IMR-90 (cell line): ENCODE data around the gene FUT8. TPM values are rescaled to one million over a fixed set of nuclear protein-coding genes. Genes with fewer than 3 reads are reported as not detected.

Experiments
- ATAC-seq: fragments of 200-7000 bp; cut with Tn5 transposase; 2 replicates; pipeline ENCODE4 v1.9.1; 2020; ENCODE audit warnings: low read depth, mild to moderate bottlenecking, moderate library complexity
- BruUV-seq: library from RNA; stranded (reverse); fragments of 400-500 nt; replicated peaks from 2 replicates; lab custom pipeline; 2021; lab: Mats Ljungman, UMichigan
- CTCF ChIA-PET: fragments of 300-600 bp; formaldehyde crosslinking; extraction: SDS; loops from one replicate; lab custom pipeline; 2021; ENCODE audit warnings: antibody characterized with exemption; lab: Yijun Ruan, JAX
- POLR2A ChIA-PET: fragments of 300-600 bp; sonication (Branson Sonifier 250); formaldehyde crosslinking; loops from one replicate; lab custom pipeline; 2022; ENCODE audit warnings: antibody characterized with exemption; ENCODE audit not compliant: unreplicated experiment; lab: Charles Lee
- DNase-seq: peaks from one replicate; pipeline ENCODE4 v3.0.0; 2013
- H2AFZ ChIP-seq: replicated peaks from 2 replicates; pipeline ENCODE3; 2013; ENCODE audit warnings: low read length, mild to moderate bottlenecking; ENCODE audit not compliant: poor library complexity
- H2AK5ac ChIP-seq: 2 replicates; pipeline ENCODE4 v1.6.1; 2013; ENCODE audit warnings: low read depth, low read length, inconsistent platforms
- H2AK9ac ChIP-seq: replicated peaks from 2 replicates; pipeline ENCODE3; 2013; ENCODE audit warnings: mild to moderate bottlenecking, low read depth, low read length, moderate library complexity; ENCODE audit not compliant: poor library complexity
- H2BK120ac ChIP-seq: 2 replicates; pipeline ENCODE4 v1.6.1; 2013; ENCODE audit warnings: low read depth, low read length, inconsistent platforms
- H2BK15ac ChIP-seq: 3 replicates; pipeline ENCODE4 v1.6.1; 2013; ENCODE audit warnings: low read depth, low read length, inconsistent platforms
- H2BK20ac ChIP-seq: 2 replicates; pipeline ENCODE4 v1.6.1; 2013; ENCODE audit warnings: low read depth, mild to moderate bottlenecking, inconsistent platforms, low read length, moderate library complexity
- H2BK5ac ChIP-seq: 2 replicates; pipeline ENCODE4 v1.6.1; 2013; ENCODE audit warnings: mild to moderate bottlenecking, low read depth, low read length, inconsistent platforms; ENCODE audit not compliant: poor library complexity, severe bottlenecking
- H3K14ac ChIP-seq: replicated peaks from 2 replicates; pipeline ENCODE4 v1.6.1; 2013; ENCODE audit warnings: low read depth, low read length, inconsistent platforms
- H3K18ac ChIP-seq: 2 replicates; pipeline ENCODE4 v1.6.1; 2013; ENCODE audit warnings: low read depth, low read length, control low read depth
- H3K23ac ChIP-seq: 2 replicates; pipeline ENCODE4 v1.6.1; 2013; ENCODE audit warnings: low read depth, low read length, inconsistent platforms
- H3K27ac ChIP-seq: 2 replicates; pipeline ENCODE4 v1.5.1; 2013; ENCODE audit warnings: mild to moderate bottlenecking, control low read depth, low read length; ENCODE audit not compliant: insufficient read depth
- H3K27me3 ChIP-seq: 2 replicates; pipeline ENCODE4 v1.6.1; 2013; ENCODE audit warnings: low read length; ENCODE audit not compliant: control insufficient read depth, insufficient read depth
- H3K36me3 ChIP-seq: 2 replicates; pipeline ENCODE4 v1.6.1; 2013; ENCODE audit warnings: low read length, mixed read lengths; ENCODE audit not compliant: control insufficient read depth, insufficient read depth
- H3K4ac ChIP-seq: 2 replicates; pipeline ENCODE4 v1.6.1; 2013; ENCODE audit warnings: low read depth, low read length, inconsistent platforms
- H3K4me1 ChIP-seq: 2 replicates; pipeline ENCODE4 v1.6.1; 2013; ENCODE audit warnings: low read length, mixed read lengths; ENCODE audit not compliant: control insufficient read depth, insufficient read depth
- H3K4me2 ChIP-seq: 2 replicates; pipeline ENCODE4 v1.6.1; 2013; ENCODE audit warnings: low read depth, mild to moderate bottlenecking, control low read depth, low read length, moderate library complexity
- H3K4me3 ChIP-seq: 2 replicates; pipeline ENCODE4 v1.5.1; 2013; ENCODE audit warnings: low read depth, mild to moderate bottlenecking, control low read depth, low read length, moderate library complexity; ENCODE audit not compliant: insufficient read depth
- H3K56ac ChIP-seq: 2 replicates; pipeline ENCODE4 v1.6.1; 2013; ENCODE audit warnings: low read length, inconsistent platforms; ENCODE audit not compliant: insufficient read depth; ENCODE audit errors: extremely low read depth
- H3K79me1 ChIP-seq, 2 experiments: 2 replicates each; pipeline ENCODE4 v1.6.1; 2013; ENCODE audit warnings: low read length in 2 of 2, inconsistent platforms in 1 of 2, low read depth in 1 of 2
- H3K9ac ChIP-seq: 2 replicates; pipeline ENCODE4 v1.6.1; 2013; ENCODE audit warnings: low read depth, low read length, control low read depth
- H3K9me1 ChIP-seq: 2 replicates; pipeline ENCODE4 v1.6.1; 2013; ENCODE audit warnings: low read length, inconsistent platforms; ENCODE audit not compliant: insufficient read depth
- H3K9me3 ChIP-seq: 2 replicates; pipeline ENCODE4 v1.6.1; 2013; ENCODE audit warnings: low read length; ENCODE audit not compliant: control insufficient read depth, insufficient read depth
- H4K20me1 ChIP-seq: 2 replicates; pipeline ENCODE4 v1.6.1; 2013; ENCODE audit warnings: low read length, inconsistent platforms; ENCODE audit not compliant: insufficient read depth
- H4K5ac ChIP-seq: 2 replicates; pipeline ENCODE4 v1.6.1; 2013; ENCODE audit warnings: mild to moderate bottlenecking, low read depth, low read length, control low read depth
- H4K8ac ChIP-seq, 2 experiments: 2 replicates each; pipeline ENCODE4 v1.6.1; 2013; ENCODE audit warnings: low read depth in 2 of 2, low read length in 2 of 2, control low read depth in 1 of 2, inconsistent platforms in 1 of 2
- H4K91ac ChIP-seq: 2 replicates; pipeline ENCODE4 v1.6.1; 2013; ENCODE audit warnings: low read depth, low read length, inconsistent platforms; ENCODE audit not compliant: insufficient read depth
- BHLHE40 ChIP-seq: fragments of 150-350 bp; IDR thresholded peaks from 2 replicates; pipeline ENCODE4 v1.6.1; 2016; ENCODE audit warnings: mild to moderate bottlenecking, low read depth, low read length
- CEBPB ChIP-seq: IDR thresholded peaks from 2 replicates; pipeline ENCODE4 v1.6.1; 2012; ENCODE audit warnings: low read depth, low read length, improper control_type of control experiment
- CHD1 ChIP-seq: IDR thresholded peaks from 2 replicates; pipeline ENCODE4 v1.6.1; 2012; ENCODE audit warnings: low read depth, low read length, improper control_type of control experiment
- FOS ChIP-seq: fragments of 150-350 bp; IDR thresholded peaks from 2 replicates; pipeline ENCODE4 v1.6.1; 2016; ENCODE audit warnings: low read depth, low read length
- MAZ ChIP-seq: IDR thresholded peaks from 2 replicates; pipeline ENCODE4 v1.6.1; 2012; ENCODE audit warnings: low read depth, mild to moderate bottlenecking, low read length, improper control_type of control experiment, moderate library complexity, borderline replicate concordance
- MXI1 ChIP-seq: IDR thresholded peaks from 2 replicates; pipeline ENCODE4 v1.6.1; 2012; ENCODE audit warnings: low read depth, mild to moderate bottlenecking, low read length, moderate library complexity, borderline replicate concordance
- POLR2A ChIP-seq: IDR thresholded peaks from 2 replicates; pipeline ENCODE4 v1.6.1; 2012; ENCODE audit warnings: mild to moderate bottlenecking, low read depth, low read length
- RFX5 ChIP-seq: IDR thresholded peaks from 2 replicates; pipeline ENCODE4 v1.8.0; 2012; ENCODE audit warnings: low read depth, mild to moderate bottlenecking, low read length, moderate library complexity
- SMC3 ChIP-seq: fragments of 150-350 bp; IDR thresholded peaks from 2 replicates; pipeline ENCODE4 v1.6.1; 2016; ENCODE audit warnings: low read depth, mild to moderate bottlenecking, antibody characterized with exemption, low read length, moderate library complexity
- WGBS, 2 experiments: methylation state at CpG; one replicate each; pipeline versions ENCODE4 v1.1.5 to v1.1.7; 2013; ENCODE audit warnings: missing lambda C conversion rate in 2 of 2; ENCODE audit not compliant: insufficient read length in 1 of 2; ENCODE audit errors: extremely low coverage in 2 of 2; 5-methylcytosine and 5-hydroxymethylcytosine counted together
- dilution Hi-C: fragments of 300-500 bp; cut with HindIII; formaldehyde crosslinking; loops from one replicate; pipeline ENCODE4 v1.14.3; 2018; ENCODE audit warnings: low sequenced_read_pairs; ENCODE audit not compliant: unreplicated experiment
- in situ Hi-C: fragments of 300-500 bp; cut with MboI; formaldehyde crosslinking; loops from 3 replicates; pipeline ENCODE4 v1.14.3; 2019; ENCODE audit warnings: low sequenced_read_pairs, inconsistent platforms, mixed read lengths
- intact Hi-C: fragments of 100-400 bp; cut with micrococcal nuclease; formaldehyde crosslinking; loops from 2 replicates; pipeline ENCODE4 v1.10.0; 2022
- polyA plus RNA-seq, 3 experiments: library from polyadenylated mRNA; depleted of rRNA; stranded (reverse); fragments of >200 nt; gene quantifications; 2 replicates each; pipeline ENCODE4 v1.2.3, GENCODE V29; 2012; ENCODE audit warnings: low replicate concordance in 1 of 3
- total RNA-seq: library from RNA; depleted of rRNA; stranded (reverse); fragments of >200 nt; gene quantifications from 2 replicates; pipeline ENCODE4 v1.2.3, GENCODE V29; 2012
- TF ChIP-seq, protein P1 (sequence below): conservative IDR thresholded peaks from 2 replicates; pipeline ENCODE4 v1.5.1; 2012; ENCODE audit warnings: mild to moderate bottlenecking, low read depth, low read length, improper control_type of control experiment

Gene FUT8
- total and polyA plus RNA-seq, 2 of the 4 experiments (the other 2 are of a cell fraction): 15.6 to 72.9 TPM

DNA sequence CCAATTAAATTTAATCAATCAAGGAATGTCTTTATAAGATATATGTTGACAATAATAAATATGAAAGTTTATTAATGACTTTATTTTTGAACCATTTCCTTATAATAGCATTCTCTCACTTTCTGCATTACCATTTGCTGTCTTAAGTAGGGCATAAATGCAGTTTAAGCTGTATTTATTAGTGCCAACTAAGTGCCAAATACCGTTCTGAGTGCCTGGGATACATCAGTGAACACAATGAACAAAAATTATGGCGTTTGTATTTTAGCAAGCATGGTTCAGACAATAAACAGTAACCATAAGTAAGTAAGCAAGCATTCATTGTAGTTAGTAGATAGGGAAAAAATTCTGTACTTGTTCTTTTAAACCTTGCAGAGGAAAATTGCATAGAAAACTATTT is 145.8 kb downstream of the FUT8 start:
- Histone ChIP-seq H3K56ac (no peak overlapping the region), H3K27ac (no peak overlapping the region), H3K18ac (no peak overlapping the region), H3K9me1 (0 out of 2 replicates have a peak, but pooled peaks cover 4% of the 10 kb centered on the region), H3K4ac (no peak overlapping the region), H3K36me3 (0 out of 2 replicates have a peak, but pooled peaks cover 1% of the 10 kb centered on the region), H3K14ac (no peak overlapping the region), H3K23ac (no peak overlapping the region), H2AFZ (no peak overlapping the region), H4K5ac (no peak overlapping the region), H2BK20ac (no peak overlapping the region), H2AK5ac (no peak overlapping the region), H3K4me3 (no peak overlapping the region), H4K20me1 (peaks cover 4% of the 10 kb centered on the region; the same call in 1 of the 2 replicates), H4K8ac (no peak overlapping the region), H3K27me3 (no peaks in the 10 kb centered on the region), H3K9ac (no peak overlapping the region), H3K9me3 (no peaks in the 10 kb centered on the region), H3K4me1 (no peaks in the 10 kb centered on the region), H2BK5ac (no peak overlapping the region), H2AK9ac (no peak overlapping the region), H4K91ac (no peak overlapping the region), H2BK120ac (no peak overlapping the region), H2BK15ac (no peak overlapping the region), H3K79me1 (peaks cover 3 to 9% of the 10 kb centered on the region in 2 experiments; a peak in 2 of 4 replicates), H3K4me2 (no peak overlapping the region)
- no peak for TF ChIP-seq MAZ
- no peak for TF ChIP-seq CEBPB
- TF ChIP-seq SMC3: no peak
- TF ChIP-seq, protein P1, sequence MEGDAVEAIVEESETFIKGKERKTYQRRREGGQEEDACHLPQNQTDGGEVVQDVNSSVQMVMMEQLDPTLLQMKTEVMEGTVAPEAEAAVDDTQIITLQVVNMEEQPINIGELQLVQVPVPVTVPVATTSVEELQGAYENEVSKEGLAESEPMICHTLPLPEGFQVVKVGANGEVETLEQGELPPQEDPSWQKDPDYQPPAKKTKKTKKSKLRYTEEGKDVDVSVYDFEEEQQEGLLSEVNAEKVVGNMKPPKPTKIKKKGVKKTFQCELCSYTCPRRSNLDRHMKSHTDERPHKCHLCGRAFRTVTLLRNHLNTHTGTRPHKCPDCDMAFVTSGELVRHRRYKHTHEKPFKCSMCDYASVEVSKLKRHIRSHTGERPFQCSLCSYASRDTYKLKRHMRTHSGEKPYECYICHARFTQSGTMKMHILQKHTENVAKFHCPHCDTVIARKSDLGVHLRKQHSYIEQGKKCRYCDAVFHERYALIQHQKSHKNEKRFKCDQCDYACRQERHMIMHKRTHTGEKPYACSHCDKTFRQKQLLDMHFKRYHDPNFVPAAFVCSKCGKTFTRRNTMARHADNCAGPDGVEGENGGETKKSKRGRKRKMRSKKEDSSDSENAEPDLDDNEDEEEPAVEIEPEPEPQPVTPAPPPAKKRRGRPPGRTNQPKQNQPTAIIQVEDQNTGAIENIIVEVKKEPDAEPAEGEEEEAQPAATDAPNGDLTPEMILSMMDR: no peak
- TF ChIP-seq FOS: no peak
- TF ChIP-seq BHLHE40: no peak
- no peak for TF ChIP-seq RFX5
- TF ChIP-seq CHD1: no peak
- TF ChIP-seq POLR2A: no peak
- TF ChIP-seq MXI1: no peak
- in situ Hi-C loops (no loop called here), dilution Hi-C loops (no loop called here), intact Hi-C loops (no loop called here)
- no peak for ATAC-seq
- no peak for DNase-seq
- ChIA-PET POLR2A (no interaction called here), CTCF (no interaction called here)
- BruUV-seq: no TSS peak
- WGBS, 2 experiments: no CpG with 5 or more reads among the region's 2 CpGs
